Neural progenitor cell (in vitro differentiated cells): Measurements from ENCODE around the gene NGB. TPM values are rescaled to one million over a fixed set of nuclear protein-coding genes. Genes with fewer than 3 reads are reported as not detected.

Experiments
- DNase-seq: peaks from one replicate; pipeline ENCODE4 v3.0.0-alpha.2; 2016; ENCODE audit warnings: low spot score
- H2AFZ ChIP-seq: fragments of 200-600 bp; sonication (generic); replicated peaks from 2 replicates; pipeline ENCODE4 v1.6.1; 2016; ENCODE audit warnings: antibody characterized with exemption
- H3F3A ChIP-seq: fragments of 200-600 bp; sonication (generic); 2 replicates; pipeline ENCODE4 v1.6.1; 2016; ENCODE audit warnings: antibody characterized with exemption, low read depth
- H3K27ac ChIP-seq: fragments of 200-600 bp; sonication (generic); 2 replicates; pipeline ENCODE4 v1.5.1; 2016; ENCODE audit warnings: mild to moderate bottlenecking
- H3K27me3 ChIP-seq: fragments of 200-600 bp; sonication (generic); 2 replicates; pipeline ENCODE4 v1.6.1; 2016; ENCODE audit warnings: mild to moderate bottlenecking, moderate library complexity
- H3K36me3 ChIP-seq: fragments of 200-600 bp; sonication (generic); 2 replicates; pipeline ENCODE4 v1.5.1; 2016
- H3K4me1 ChIP-seq: fragments of 200-600 bp; sonication (generic); 2 replicates; pipeline ENCODE4 v1.6.1; 2016; ENCODE audit warnings: mixed run types
- H3K4me2 ChIP-seq: fragments of 200-600 bp; sonication (generic); 2 replicates; pipeline ENCODE4 v1.6.1; 2016
- H3K4me3 ChIP-seq: fragments of 200-600 bp; sonication (generic); 2 replicates; pipeline ENCODE4 v1.5.1; 2016
- H3K79me2 ChIP-seq: fragments of 200-600 bp; sonication (generic); 2 replicates; pipeline ENCODE4 v1.6.1; 2016; ENCODE audit warnings: low read depth
- H3K9ac ChIP-seq: fragments of 200-600 bp; sonication (generic); 2 replicates; pipeline ENCODE4 v1.6.1; 2016
- H3K9me3 ChIP-seq: fragments of 200-600 bp; sonication (generic); 2 replicates; pipeline ENCODE4 v1.5.1; 2016; ENCODE audit warnings: low read depth
- H4K20me1 ChIP-seq: fragments of 200-600 bp; sonication (generic); 2 replicates; pipeline ENCODE4 v1.6.1; 2016; ENCODE audit warnings: low read depth
- H3K27ac Mint-ChIP-seq: 3 replicates; pipeline ENCODE4 v1.8.0; 2021; ENCODE audit warnings: mixed read lengths
- H3K27me3 Mint-ChIP-seq: 2 replicates; pipeline ENCODE4 v1.8.0; 2022; ENCODE audit warnings: low read depth, mild to moderate bottlenecking, inconsistent platforms, moderate library complexity, mixed read lengths; ENCODE audit not compliant: insufficient read depth
- H3K36me3 Mint-ChIP-seq: 3 replicates; pipeline ENCODE4 v1.8.0; 2021; ENCODE audit warnings: mixed read lengths
- H3K4me1 Mint-ChIP-seq: 3 replicates; pipeline ENCODE4 v1.8.0; 2021; ENCODE audit warnings: mixed read lengths
- H3K4me3 Mint-ChIP-seq: 3 replicates; pipeline ENCODE4 v1.8.0; 2021; ENCODE audit warnings: mild to moderate bottlenecking, moderate library complexity, mixed read lengths
- H3K9me3 Mint-ChIP-seq: 3 replicates; pipeline ENCODE4 v1.8.0; 2020; ENCODE audit warnings: mixed read lengths
- CTCF ChIP-seq: fragments of 200-600 bp; sonication (generic); IDR thresholded peaks from 2 replicates; pipeline ENCODE4 v1.5.1; 2017; ENCODE audit warnings: antibody characterized with exemption, mild to moderate bottlenecking
- EZH2 ChIP-seq: fragments of 200-600 bp; sonication (generic); IDR thresholded peaks from 2 replicates; pipeline ENCODE4 v1.6.1; 2017; ENCODE audit warnings: antibody characterized with exemption, mild to moderate bottlenecking, moderate library complexity
- EZH2phosphoT487 ChIP-seq: fragments of 200-600 bp; sonication (generic); IDR thresholded peaks from 2 replicates; pipeline ENCODE4 v1.6.1; 2017; ENCODE audit warnings: antibody characterized with exemption
- total RNA-seq: library from RNA; depleted of rRNA; stranded (reverse); fragments of >200 nt; gene quantifications from 2 replicates; pipeline ENCODE4 v1.2.3, GENCODE V29; 2015; ENCODE audit warnings: low replicate concordance

The NGB gene
- total RNA-seq, 1 donor from 2014 or later: not detected

- no peaks in the 10 kb centered on the region for H3F3A ChIP-seq
- H3K4me1 Mint-ChIP-seq: no peaks in the 10 kb centered on the region
Measured at GRCh38 chr14:77238996-77239395, 32.0 kb downstream of the NGB start.

GRCh38 chr14:77238356-77238755 is 32.6 kb downstream of the NGB start:
- Mint-ChIP-seq H3K9me3 (no peaks in the 10 kb centered on the region), H3K36me3 (no peaks in the 10 kb centered on the region)
- TF ChIP-seq CTCF (no peak), EZH2phosphoT487 (no peak), EZH2 (no peak)

More at GRCh38 chr14:77238996-77239395, 32.0 kb downstream of the NGB start:
- Histone ChIP-seq H3K36me3 (no peaks in the 10 kb centered on the region), H3K27ac (no peak overlapping the region), H3K4me1 (no peaks in the 10 kb centered on the region), H4K20me1 (no peaks in the 10 kb centered on the region), H3K4me3 (no peak overlapping the region), H3K9ac (no peak overlapping the region), H3K27me3 (no peaks in the 10 kb centered on the region), H3K9me3 (no peaks in the 10 kb centered on the region), H3K4me2 (no peak overlapping the region), H3K79me2 (no peaks in the 10 kb centered on the region), H2AFZ (no peak overlapping the region)
- Mint-ChIP-seq H3K4me3 (no peak overlapping the region), H3K27me3 (peaks cover 2% of the 10 kb centered on the region), H3K9me3 (no peaks in the 10 kb centered on the region), H3K27ac (no peak overlapping the region), H3K36me3 (no peaks in the 10 kb centered on the region)
- no peak for DNase-seq
- TF ChIP-seq CTCF (no peak), EZH2 (no peak), EZH2phosphoT487 (no peak)

GRCh38 chr14:77236814-77237213 is 34.2 kb downstream of the NGB start:
- no peak overlapping the region for H3K27ac ChIP-seq
- H3K36me3 ChIP-seq: no peaks in the 10 kb centered on the region
- H3K4me2 ChIP-seq: no peak overlapping the region
- no peaks in the 10 kb centered on the region for H3K9me3 ChIP-seq
- H4K20me1 ChIP-seq: no peaks in the 10 kb centered on the region
- Mint-ChIP-seq H3K27ac (no peak overlapping the region), H3K27me3 (peaks cover 4% of the 10 kb centered on the region), H3K9me3 (no peaks in the 10 kb centered on the region), H3K4me1 (no peaks in the 10 kb centered on the region), H3K4me3 (no peak overlapping the region), H3K36me3 (no peaks in the 10 kb centered on the region)
- H2AFZ ChIP-seq: no peak overlapping the region
- H3K79me2 ChIP-seq: no peaks in the 10 kb centered on the region
- H3K4me1 ChIP-seq: no peaks in the 10 kb centered on the region
- TF ChIP-seq EZH2: no peak
- no peak for TF ChIP-seq CTCF
- no peak for TF ChIP-seq EZH2phosphoT487
- no peaks in the 10 kb centered on the region for H3F3A ChIP-seq
- no peak overlapping the region for H3K4me3 ChIP-seq
- no peaks in the 10 kb centered on the region for H3K27me3 ChIP-seq
- no peak overlapping the region for H3K9ac ChIP-seq
- DNase-seq: no peak

More at GRCh38 chr14:77238356-77238755, 32.6 kb downstream of the NGB start:
- no peaks in the 10 kb centered on the region for H3K36me3 ChIP-seq
- H3K27ac ChIP-seq: no peak overlapping the region
- H3K4me3 ChIP-seq: no peak overlapping the region
- Mint-ChIP-seq H3K4me3 (no peak overlapping the region), H3K27me3 (peaks cover 4% of the 10 kb centered on the region), H3K4me1 (no peaks in the 10 kb centered on the region), H3K27ac (no peak overlapping the region)
- H3K4me1 ChIP-seq: no peaks in the 10 kb centered on the region
- H3K9me3 ChIP-seq: no peaks in the 10 kb centered on the region
- H3K79me2 ChIP-seq: no peaks in the 10 kb centered on the region
- no peak overlapping the region for H3K4me2 ChIP-seq
- no peaks in the 10 kb centered on the region for H3F3A ChIP-seq
- no peak for DNase-seq
- H3K9ac ChIP-seq: no peak overlapping the region
- H4K20me1 ChIP-seq: no peaks in the 10 kb centered on the region
- H2AFZ ChIP-seq: no peak overlapping the region
- no peaks in the 10 kb centered on the region for H3K27me3 ChIP-seq
